GM12878 (cell line): Measurements from ENCODE around the gene BCO1. TPM values are rescaled to one million over a fixed set of nuclear protein-coding genes. Genes with fewer than 3 reads are reported as not detected.

Experiments used
- ATAC-seq: fragments of 200-7000 bp; cut with Tn5 transposase; 3 replicates; pipeline ENCODE4 v1.9.1; 2020; ENCODE audit warnings: mild to moderate bottlenecking, moderate library complexity
- BruUV-seq: library from RNA; stranded (reverse); fragments of 400-500 nt; replicated peaks from 2 replicates; lab custom pipeline; 2021; lab: Mats Ljungman, UMichigan
- CTCF ChIA-PET: fragments of 300-600 bp; sonication (Branson Sonifier 250); formaldehyde crosslinking; extraction: SDS; loops from one replicate; lab custom pipeline; 2021; ENCODE audit warnings: inconsistent platforms; lab: Yijun Ruan, JAX
- POLR2A ChIA-PET: fragments of 350-600 bp; formaldehyde crosslinking; extraction: SDS; loops from one replicate; lab custom pipeline; 2021; ENCODE audit warnings: inconsistent platforms; lab: Charles Lee
- RAD21 ChIA-PET: fragments of 300-600 bp; sonication (Branson Sonifier 250); formaldehyde crosslinking; loops from one replicate; lab custom pipeline; 2023; ENCODE audit warnings: antibody characterized with exemption; ENCODE audit not compliant: unreplicated experiment; lab: Charles Lee
- SMC1A ChIA-PET: fragments of 300-600 bp; sonication (Branson Sonifier 250); formaldehyde crosslinking; loops from one replicate; lab custom pipeline; 2023; ENCODE audit not compliant: unreplicated experiment, uncharacterized antibody; lab: Charles Lee
- DNase-seq: peaks from one replicate; pipeline ENCODE4 v3.0.0-alpha.2; 2011; ENCODE audit warnings: low read depth, low spot score
- FAIRE-seq: peaks from 3 replicates; lab custom pipeline; 2011; peaks lifted over from hg19 to GRCh38; lab: Jason Lieb, UNC
- H2AFZ ChIP-seq: 2 replicates; pipeline ENCODE4 v1.6.0; 2011; ENCODE audit warnings: low read depth, low read length, control low read depth; ENCODE audit not compliant: control insufficient read depth
- H3K27ac ChIP-seq: 2 replicates; pipeline ENCODE4 v1.5.1; 2011; ENCODE audit warnings: control low read depth; ENCODE audit not compliant: control insufficient read depth, insufficient read depth
- H3K27me3 ChIP-seq, 2 experiments: replicated peaks in 1 of 2; 2 replicates each; pipeline versions ENCODE4 v1.6.0 to v1.6.1; 2011; ENCODE audit warnings: low read length in 1 of 2; ENCODE audit not compliant: control insufficient read depth in 2 of 2, insufficient read depth in 2 of 2
- H3K36me3 ChIP-seq, 2 experiments: 2 replicates each; pipeline ENCODE4 v1.5.1; 2011; ENCODE audit warnings: low read length in 1 of 2; ENCODE audit not compliant: control insufficient read depth in 2 of 2, insufficient read depth in 2 of 2
- H3K4me1 ChIP-seq: 2 replicates; pipeline ENCODE4 v1.6.1; 2011; ENCODE audit warnings: mild to moderate bottlenecking, low read length, moderate library complexity, mixed read lengths; ENCODE audit not compliant: control insufficient read depth, insufficient read depth
- H3K4me2 ChIP-seq: 2 replicates; pipeline ENCODE4 v1.6.0; 2011; ENCODE audit warnings: control low read depth; ENCODE audit not compliant: control insufficient read depth, insufficient read depth
- H3K4me3 ChIP-seq: fragments of 200-600 bp; sonication (generic); 2 replicates; pipeline ENCODE4 v1.5.1; 2016
- H3K79me2 ChIP-seq: 2 replicates; pipeline ENCODE4 v1.6.0; 2011; ENCODE audit warnings: low read length; ENCODE audit not compliant: control insufficient read depth, insufficient read depth
- H3K9ac ChIP-seq: 2 replicates; pipeline ENCODE4 v1.8.0; 2011; ENCODE audit warnings: low read length, control low read depth, mixed read lengths; ENCODE audit not compliant: control insufficient read depth, insufficient read depth
- H3K9me3 ChIP-seq: replicated peaks from 3 replicates; pipeline ENCODE4 v1.5.1; 2011; ENCODE audit warnings: mild to moderate bottlenecking, low read length; ENCODE audit not compliant: control insufficient read depth, insufficient read depth
- H4K20me1 ChIP-seq: 2 replicates; pipeline ENCODE4 v1.6.0; 2011; ENCODE audit not compliant: control insufficient read depth, insufficient read depth
- CBFB ChIP-seq: IDR thresholded peaks from 2 replicates; pipeline ENCODE4 v1.6.1; 2016; ENCODE audit warnings: antibody characterized with exemption, low read depth
- MXI1 ChIP-seq: fragments of 150-350 bp; IDR thresholded peaks from 2 replicates; pipeline ENCODE4 v1.6.1; 2011; ENCODE audit warnings: low read depth, mild to moderate bottlenecking, inconsistent platforms, low read length, improper control_type of control experiment
- POLR2A ChIP-seq: IDR thresholded peaks from 2 replicates; pipeline ENCODE4 v1.6.1; 2011; ENCODE audit warnings: low read depth, mild to moderate bottlenecking, low read length
- RELA ChIP-seq: fragments of 450-650 bp; IDR thresholded peaks from 2 replicates; pipeline ENCODE4 v1.8.0; 2014; ENCODE audit warnings: borderline replicate concordance; ENCODE audit not compliant: partially characterized antibody
- RFX5 ChIP-seq: IDR thresholded peaks from 2 replicates; pipeline ENCODE4 v1.6.1; 2011; ENCODE audit warnings: low read depth, low read length, improper control_type of control experiment
- WRNIP1 ChIP-seq: IDR thresholded peaks from 2 replicates; pipeline ENCODE4 v1.6.1; 2011; ENCODE audit warnings: low read depth, low read length, improper control_type of control experiment, borderline replicate concordance
- YY1 ChIP-seq: IDR thresholded peaks from 2 replicates; pipeline ENCODE4 v1.6.1; 2011; ENCODE audit warnings: low read depth, mild to moderate bottlenecking, low read length
- ZNF217 ChIP-seq: fragments of 450-650 bp; IDR thresholded peaks from 2 replicates; pipeline ENCODE4 v1.6.1; 2017; ENCODE audit warnings: antibody characterized with exemption, mild to moderate bottlenecking
- WGBS: methylation state at CpG from one replicate; pipeline ENCODE4 v1.1.6; 2016; ENCODE audit warnings: low lambda C conversion rate; ENCODE audit not compliant: insufficient replicate concordance, insufficient coverage; ENCODE audit errors: missing lambda C conversion rate; 5-methylcytosine and 5-hydroxymethylcytosine counted together
- in situ Hi-C: fragments of 300-500 bp; cut with MboI; formaldehyde crosslinking; loops from 9 replicates; pipeline ENCODE4 v1.14.3; 2018; ENCODE audit warnings: mixed read lengths
- intact Hi-C: fragments of 100-400 bp; cut with micrococcal nuclease; formaldehyde crosslinking; loops from one replicate; pipeline ENCODE4 v1.14.2; 2022; ENCODE audit not compliant: unreplicated experiment
- polyA plus RNA-seq, 11 experiments: library from polyadenylated mRNA; depleted of rRNA in 4 of 11; unstranded in 6 of 11; stranded (reverse) in 5 of 11; fragments of >200 nt; fragmentation: Nextera tagmentation in 4 of 11; fragmentation: Illumina TruSeq in 1 of 11; extraction: Ambion mirVana in 4 of 11; extraction: Trizol in 1 of 11; gene quantifications; 1 replicate in 1 of 11; 2 replicates in 10 of 11; pipeline versions ENCODE4 v1.2.1 to v1.2.3, GENCODE V29; 2011 to 2016; ENCODE audit warnings: inconsistent platforms in 2 of 11, missing spikeins in 2 of 11, low read depth in 1 of 11
- total RNA-seq, 4 experiments: library from RNA; depleted of rRNA in 3 of 4; stranded (reverse); fragments of >200 nt in 3 of 4; fragmentation: Illumina TruSeq in 1 of 4; extraction: Trizol in 1 of 4; gene quantifications; 2 replicates each; pipeline versions ENCODE4 v1.2.1 to v1.2.3, GENCODE V29; 2013 to 2021
- TF ChIP-seq, protein P1 (sequence below): fragments of 450-650 bp; IDR thresholded peaks from 2 replicates; pipeline ENCODE4 v1.6.1; 2018; ENCODE audit warnings: borderline replicate concordance, mild to moderate bottlenecking; ENCODE audit not compliant: partially characterized antibody
- TF ChIP-seq, protein P2 (sequence below): fragments of 450-650 bp; IDR thresholded peaks from 2 replicates; pipeline ENCODE4 v1.6.1; 2016; ENCODE audit warnings: mild to moderate bottlenecking, moderate library complexity, borderline replicate concordance
- TF ChIP-seq, protein P3 (sequence below): fragments of 450-650 bp; IDR thresholded peaks from 2 replicates; pipeline ENCODE4 v1.6.1; 2017; ENCODE audit warnings: low read depth, mild to moderate bottlenecking, moderate library complexity
- TF ChIP-seq, protein P4 (sequence below): fragments of 450-650 bp; IDR thresholded peaks from 2 replicates; pipeline ENCODE4 v1.6.1; 2017; ENCODE audit warnings: borderline replicate concordance
- TF ChIP-seq, protein P5 (sequence below): fragments of 450-650 bp; IDR thresholded peaks from 2 replicates; pipeline ENCODE4 v1.6.1; 2017; ENCODE audit warnings: mild to moderate bottlenecking

BCO1 gene
- total and polyA plus RNA-seq, 10 of the 15 experiments (the other 5 are each of a cell fraction or from before 2014, with no cell fraction given) = 0.09 to 0.21 (median 0.14) TPM; not detected in 7

DNA sequence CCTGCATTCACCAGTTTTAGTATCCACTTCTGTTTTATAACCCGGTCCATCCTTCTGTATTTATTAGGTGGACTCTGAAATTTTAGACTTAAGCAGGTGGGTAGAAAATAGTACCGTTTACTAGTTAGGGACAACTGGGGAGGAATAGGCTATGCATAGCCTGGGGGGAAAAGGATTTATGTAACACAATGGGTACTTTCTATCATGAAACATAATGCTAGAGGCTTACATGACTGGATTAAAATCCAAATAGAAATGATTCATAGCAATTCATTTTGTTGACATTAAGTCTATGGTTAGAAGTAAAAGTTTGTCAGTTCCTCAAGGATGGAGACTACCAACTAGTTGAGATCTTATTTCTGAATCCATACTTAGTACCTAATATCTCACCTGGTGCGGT, 94.9 kb downstream of the BCO1 start:
- Histone ChIP-seq H4K20me1 (no peaks in the 10 kb centered on the region), H3K79me2 (no peaks in the 10 kb centered on the region; the same call in 1 of the 2 replicates)
- TF ChIP-seq, protein P1, sequence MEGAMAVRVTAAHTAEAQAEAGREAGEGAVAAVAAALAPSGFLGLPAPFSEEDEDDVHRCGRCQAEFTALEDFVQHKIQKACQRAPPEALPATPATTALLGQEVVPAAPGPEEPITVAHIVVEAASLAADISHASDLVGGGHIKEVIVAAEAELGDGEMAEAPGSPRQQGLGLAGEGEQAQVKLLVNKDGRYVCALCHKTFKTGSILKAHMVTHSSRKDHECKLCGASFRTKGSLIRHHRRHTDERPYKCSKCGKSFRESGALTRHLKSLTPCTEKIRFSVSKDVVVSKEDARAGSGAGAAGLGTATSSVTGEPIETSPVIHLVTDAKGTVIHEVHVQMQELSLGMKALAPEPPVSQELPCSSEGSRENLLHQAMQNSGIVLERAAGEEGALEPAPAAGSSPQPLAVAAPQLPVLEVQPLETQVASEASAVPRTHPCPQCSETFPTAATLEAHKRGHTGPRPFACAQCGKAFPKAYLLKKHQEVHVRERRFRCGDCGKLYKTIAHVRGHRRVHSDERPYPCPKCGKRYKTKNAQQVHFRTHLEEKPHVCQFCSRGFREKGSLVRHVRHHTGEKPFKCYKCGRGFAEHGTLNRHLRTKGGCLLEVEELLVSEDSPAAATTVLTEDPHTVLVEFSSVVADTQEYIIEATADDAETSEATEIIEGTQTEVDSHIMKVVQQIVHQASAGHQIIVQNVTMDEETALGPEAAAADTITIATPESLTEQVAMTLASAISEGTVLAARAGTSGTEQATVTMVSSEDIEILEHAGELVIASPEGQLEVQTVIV = no peak
- TF ChIP-seq, protein P2, sequence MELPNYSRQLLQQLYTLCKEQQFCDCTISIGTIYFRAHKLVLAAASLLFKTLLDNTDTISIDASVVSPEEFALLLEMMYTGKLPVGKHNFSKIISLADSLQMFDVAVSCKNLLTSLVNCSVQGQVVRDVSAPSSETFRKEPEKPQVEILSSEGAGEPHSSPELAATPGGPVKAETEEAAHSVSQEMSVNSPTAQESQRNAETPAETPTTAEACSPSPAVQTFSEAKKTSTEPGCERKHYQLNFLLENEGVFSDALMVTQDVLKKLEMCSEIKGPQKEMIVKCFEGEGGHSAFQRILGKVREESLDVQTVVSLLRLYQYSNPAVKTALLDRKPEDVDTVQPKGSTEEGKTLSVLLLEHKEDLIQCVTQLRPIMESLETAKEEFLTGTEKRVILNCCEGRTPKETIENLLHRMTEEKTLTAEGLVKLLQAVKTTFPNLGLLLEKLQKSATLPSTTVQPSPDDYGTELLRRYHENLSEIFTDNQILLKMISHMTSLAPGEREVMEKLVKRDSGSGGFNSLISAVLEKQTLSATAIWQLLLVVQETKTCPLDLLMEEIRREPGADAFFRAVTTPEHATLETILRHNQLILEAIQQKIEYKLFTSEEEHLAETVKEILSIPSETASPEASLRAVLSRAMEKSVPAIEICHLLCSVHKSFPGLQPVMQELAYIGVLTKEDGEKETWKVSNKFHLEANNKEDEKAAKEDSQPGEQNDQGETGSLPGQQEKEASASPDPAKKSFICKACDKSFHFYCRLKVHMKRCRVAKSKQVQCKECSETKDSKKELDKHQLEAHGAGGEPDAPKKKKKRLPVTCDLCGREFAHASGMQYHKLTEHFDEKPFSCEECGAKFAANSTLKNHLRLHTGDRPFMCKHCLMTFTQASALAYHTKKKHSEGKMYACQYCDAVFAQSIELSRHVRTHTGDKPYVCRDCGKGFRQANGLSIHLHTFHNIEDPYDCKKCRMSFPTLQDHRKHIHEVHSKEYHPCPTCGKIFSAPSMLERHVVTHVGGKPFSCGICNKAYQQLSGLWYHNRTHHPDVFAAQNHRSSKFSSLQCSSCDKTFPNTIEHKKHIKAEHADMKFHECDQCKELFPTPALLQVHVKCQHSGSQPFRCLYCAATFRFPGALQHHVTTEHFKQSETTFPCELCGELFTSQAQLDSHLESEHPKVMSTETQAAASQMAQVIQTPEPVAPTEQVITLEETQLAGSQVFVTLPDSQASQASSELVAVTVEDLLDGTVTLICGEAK = no peak
- TF ChIP-seq RFX5 (no peak), RELA (no peak), YY1 (no peak), ZNF217 (no peak), MXI1 (no peak), POLR2A (no peak), CBFB (no peak), WRNIP1 (no peak)
- TF ChIP-seq, protein P3, sequence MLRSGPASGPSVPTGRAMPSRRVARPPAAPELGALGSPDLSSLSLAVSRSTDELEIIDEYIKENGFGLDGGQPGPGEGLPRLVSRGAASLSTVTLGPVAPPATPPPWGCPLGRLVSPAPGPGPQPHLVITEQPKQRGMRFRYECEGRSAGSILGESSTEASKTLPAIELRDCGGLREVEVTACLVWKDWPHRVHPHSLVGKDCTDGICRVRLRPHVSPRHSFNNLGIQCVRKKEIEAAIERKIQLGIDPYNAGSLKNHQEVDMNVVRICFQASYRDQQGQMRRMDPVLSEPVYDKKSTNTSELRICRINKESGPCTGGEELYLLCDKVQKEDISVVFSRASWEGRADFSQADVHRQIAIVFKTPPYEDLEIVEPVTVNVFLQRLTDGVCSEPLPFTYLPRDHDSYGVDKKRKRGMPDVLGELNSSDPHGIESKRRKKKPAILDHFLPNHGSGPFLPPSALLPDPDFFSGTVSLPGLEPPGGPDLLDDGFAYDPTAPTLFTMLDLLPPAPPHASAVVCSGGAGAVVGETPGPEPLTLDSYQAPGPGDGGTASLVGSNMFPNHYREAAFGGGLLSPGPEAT = no peak
- TF ChIP-seq, protein P4, sequence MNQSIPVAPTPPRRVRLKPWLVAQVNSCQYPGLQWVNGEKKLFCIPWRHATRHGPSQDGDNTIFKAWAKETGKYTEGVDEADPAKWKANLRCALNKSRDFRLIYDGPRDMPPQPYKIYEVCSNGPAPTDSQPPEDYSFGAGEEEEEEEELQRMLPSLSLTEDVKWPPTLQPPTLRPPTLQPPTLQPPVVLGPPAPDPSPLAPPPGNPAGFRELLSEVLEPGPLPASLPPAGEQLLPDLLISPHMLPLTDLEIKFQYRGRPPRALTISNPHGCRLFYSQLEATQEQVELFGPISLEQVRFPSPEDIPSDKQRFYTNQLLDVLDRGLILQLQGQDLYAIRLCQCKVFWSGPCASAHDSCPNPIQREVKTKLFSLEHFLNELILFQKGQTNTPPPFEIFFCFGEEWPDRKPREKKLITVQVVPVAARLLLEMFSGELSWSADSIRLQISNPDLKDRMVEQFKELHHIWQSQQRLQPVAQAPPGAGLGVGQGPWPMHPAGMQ = no peak
- TF ChIP-seq, protein P5, sequence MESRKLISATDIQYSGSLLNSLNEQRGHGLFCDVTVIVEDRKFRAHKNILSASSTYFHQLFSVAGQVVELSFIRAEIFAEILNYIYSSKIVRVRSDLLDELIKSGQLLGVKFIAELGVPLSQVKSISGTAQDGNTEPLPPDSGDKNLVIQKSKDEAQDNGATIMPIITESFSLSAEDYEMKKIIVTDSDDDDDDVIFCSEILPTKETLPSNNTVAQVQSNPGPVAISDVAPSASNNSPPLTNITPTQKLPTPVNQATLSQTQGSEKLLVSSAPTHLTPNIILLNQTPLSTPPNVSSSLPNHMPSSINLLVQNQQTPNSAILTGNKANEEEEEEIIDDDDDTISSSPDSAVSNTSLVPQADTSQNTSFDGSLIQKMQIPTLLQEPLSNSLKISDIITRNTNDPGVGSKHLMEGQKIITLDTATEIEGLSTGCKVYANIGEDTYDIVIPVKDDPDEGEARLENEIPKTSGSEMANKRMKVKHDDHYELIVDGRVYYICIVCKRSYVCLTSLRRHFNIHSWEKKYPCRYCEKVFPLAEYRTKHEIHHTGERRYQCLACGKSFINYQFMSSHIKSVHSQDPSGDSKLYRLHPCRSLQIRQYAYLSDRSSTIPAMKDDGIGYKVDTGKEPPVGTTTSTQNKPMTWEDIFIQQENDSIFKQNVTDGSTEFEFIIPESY = no peak

More for the DNA sequence above, 94.9 kb downstream of the BCO1 start:
- in situ Hi-C loops = no loop called here
- Histone ChIP-seq H3K4me3 (no peak overlapping the region), H3K4me1 (peaks cover 4% of the 10 kb centered on the region), H3K9me3 (no peaks in the 10 kb centered on the region), H3K27me3 (no peaks in the 10 kb centered on the region), H3K4me2 (no peak overlapping the region), H3K36me3 (no peaks in the 10 kb centered on the region), H3K9ac (no peak overlapping the region), H3K27ac (no peak overlapping the region), H2AFZ (no peak overlapping the region)
- ChIA-PET CTCF (no interaction called here), POLR2A (no interaction called here), SMC1A (no interaction called here), RAD21 (no interaction called here)
- no peak for DNase-seq
- WGBS = 70% methylated on average over 3 of the region's 3 CpGs
- ATAC-seq = no peak
- no TSS peak for BruUV-seq
- intact Hi-C loops = no loop called here
- FAIRE-seq = no peak
